Kidney epithelial cell (primary cell): Measurements from ENCODE around the gene PRCD. TPM values are rescaled to one million over a fixed set of nuclear protein-coding genes. Genes with fewer than 3 reads are reported as not detected.
A peak's percentile ranks its signal among the peaks of the same experiment; 100 is the strongest.

Source experiments
- DNase-seq: peaks from one replicate; pipeline ENCODE4 v3.0.0-alpha.2; 2010; ENCODE audit warnings: low read depth
- H3K27me3 ChIP-seq: 2 replicates; pipeline ENCODE4 v1.6.0; 2011; ENCODE audit warnings: low read length; ENCODE audit not compliant: control insufficient read depth, insufficient read depth
- H3K36me3 ChIP-seq: 2 replicates; pipeline ENCODE4 v1.5.1; 2011; ENCODE audit warnings: low read length; ENCODE audit not compliant: control insufficient read depth, insufficient read depth
- H3K4me3 ChIP-seq: 2 replicates; pipeline ENCODE4 v1.5.1; 2011; ENCODE audit warnings: low read depth, mild to moderate bottlenecking, control low read depth, low read length
- total RNA-seq: library from RNA; depleted of rRNA; stranded (reverse); fragments of >200 nt; gene quantifications from 2 replicates; pipeline ENCODE4 v1.2.3, GENCODE V29; 2015
- TF ChIP-seq, protein P1 (sequence below): IDR thresholded peaks from 2 replicates; pipeline ENCODE4 v1.5.1; 2011; ENCODE audit warnings: mild to moderate bottlenecking, moderate library complexity, low read length, control low read depth, inconsistent platforms; ENCODE audit not compliant: insufficient read depth, poor library complexity, severe bottlenecking

PRCD gene
- total RNA-seq, 1 donor from 2014 or later, result not detected

DNA sequence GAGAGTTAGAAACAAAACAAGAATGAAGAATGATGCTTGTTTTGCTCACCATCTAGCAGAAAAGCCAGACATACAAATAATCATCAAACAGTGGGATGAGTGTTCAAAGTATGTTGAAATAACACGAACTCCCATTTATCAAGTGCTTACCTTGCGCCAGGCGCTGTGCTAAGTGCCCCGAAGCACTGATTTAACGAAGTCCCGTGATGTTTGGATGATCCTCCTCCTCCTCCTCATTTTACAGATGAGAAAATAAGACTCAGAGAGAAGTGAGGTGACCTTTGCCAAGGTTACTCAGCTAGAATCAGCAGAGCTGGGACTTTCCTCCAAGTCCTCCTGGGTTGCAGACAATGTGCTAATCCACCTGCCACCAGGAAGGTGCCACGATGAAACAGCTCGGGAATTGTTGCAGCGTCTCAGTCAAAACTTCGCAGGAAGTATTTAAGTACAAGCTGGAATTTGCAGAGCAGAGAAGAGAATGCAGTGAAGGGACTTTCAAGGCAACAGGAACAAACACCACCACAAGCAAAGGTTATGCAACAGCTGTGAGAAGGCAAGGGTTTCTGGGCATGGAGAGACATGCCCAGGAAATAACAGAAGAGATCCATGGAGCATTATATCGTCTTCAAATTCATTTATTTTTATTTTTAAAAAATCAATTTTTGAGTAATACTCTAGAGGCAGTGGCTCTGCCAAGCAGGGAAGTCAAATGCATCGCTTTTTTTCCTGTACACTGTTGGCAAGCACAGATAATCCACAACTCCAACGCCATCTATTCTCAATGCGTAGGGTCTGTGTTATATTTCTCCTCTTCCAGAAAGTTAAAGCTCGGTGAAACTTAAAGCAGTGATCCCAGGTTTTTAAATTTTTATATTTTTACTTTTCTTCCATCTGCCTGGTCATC lies 11.1 kb downstream of the PRCD start:
- no peak for DNase-seq
- H3K4me3 ChIP-seq, result no peak overlapping the region

DNA sequence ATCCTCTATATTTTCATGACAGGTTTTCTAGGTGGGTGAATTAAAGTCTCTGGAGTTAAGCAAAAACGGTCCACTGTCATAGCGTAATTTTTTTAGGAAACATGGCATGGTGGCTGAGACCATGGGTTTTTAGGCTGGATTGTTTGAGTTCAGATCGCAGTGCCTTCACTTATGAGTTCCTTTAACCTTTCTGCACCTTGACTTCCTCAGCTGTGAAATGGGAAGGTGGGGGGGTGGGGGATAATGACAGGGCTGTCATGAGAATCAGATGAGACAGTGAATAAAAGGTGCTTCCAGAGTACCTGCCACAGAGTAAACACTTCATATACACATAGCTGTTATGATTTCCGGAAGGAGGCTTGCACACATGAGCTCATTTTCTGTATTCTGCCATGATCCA lies 11.8 kb downstream of the PRCD start:
- no peaks in the 10 kb centered on the region for H3K36me3 ChIP-seq
- no peak overlapping the region for H3K4me3 ChIP-seq
- TF ChIP-seq, protein P1, sequence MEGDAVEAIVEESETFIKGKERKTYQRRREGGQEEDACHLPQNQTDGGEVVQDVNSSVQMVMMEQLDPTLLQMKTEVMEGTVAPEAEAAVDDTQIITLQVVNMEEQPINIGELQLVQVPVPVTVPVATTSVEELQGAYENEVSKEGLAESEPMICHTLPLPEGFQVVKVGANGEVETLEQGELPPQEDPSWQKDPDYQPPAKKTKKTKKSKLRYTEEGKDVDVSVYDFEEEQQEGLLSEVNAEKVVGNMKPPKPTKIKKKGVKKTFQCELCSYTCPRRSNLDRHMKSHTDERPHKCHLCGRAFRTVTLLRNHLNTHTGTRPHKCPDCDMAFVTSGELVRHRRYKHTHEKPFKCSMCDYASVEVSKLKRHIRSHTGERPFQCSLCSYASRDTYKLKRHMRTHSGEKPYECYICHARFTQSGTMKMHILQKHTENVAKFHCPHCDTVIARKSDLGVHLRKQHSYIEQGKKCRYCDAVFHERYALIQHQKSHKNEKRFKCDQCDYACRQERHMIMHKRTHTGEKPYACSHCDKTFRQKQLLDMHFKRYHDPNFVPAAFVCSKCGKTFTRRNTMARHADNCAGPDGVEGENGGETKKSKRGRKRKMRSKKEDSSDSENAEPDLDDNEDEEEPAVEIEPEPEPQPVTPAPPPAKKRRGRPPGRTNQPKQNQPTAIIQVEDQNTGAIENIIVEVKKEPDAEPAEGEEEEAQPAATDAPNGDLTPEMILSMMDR, result no peak
- no peak for DNase-seq
- H3K27me3 ChIP-seq, result no peaks in the 10 kb centered on the region

More for the DNA sequence above, 11.1 kb downstream of the PRCD start:
- TF ChIP-seq, protein P1, result no peak
- no peaks in the 10 kb centered on the region for H3K27me3 ChIP-seq
- no peaks in the 10 kb centered on the region for H3K36me3 ChIP-seq

DNA sequence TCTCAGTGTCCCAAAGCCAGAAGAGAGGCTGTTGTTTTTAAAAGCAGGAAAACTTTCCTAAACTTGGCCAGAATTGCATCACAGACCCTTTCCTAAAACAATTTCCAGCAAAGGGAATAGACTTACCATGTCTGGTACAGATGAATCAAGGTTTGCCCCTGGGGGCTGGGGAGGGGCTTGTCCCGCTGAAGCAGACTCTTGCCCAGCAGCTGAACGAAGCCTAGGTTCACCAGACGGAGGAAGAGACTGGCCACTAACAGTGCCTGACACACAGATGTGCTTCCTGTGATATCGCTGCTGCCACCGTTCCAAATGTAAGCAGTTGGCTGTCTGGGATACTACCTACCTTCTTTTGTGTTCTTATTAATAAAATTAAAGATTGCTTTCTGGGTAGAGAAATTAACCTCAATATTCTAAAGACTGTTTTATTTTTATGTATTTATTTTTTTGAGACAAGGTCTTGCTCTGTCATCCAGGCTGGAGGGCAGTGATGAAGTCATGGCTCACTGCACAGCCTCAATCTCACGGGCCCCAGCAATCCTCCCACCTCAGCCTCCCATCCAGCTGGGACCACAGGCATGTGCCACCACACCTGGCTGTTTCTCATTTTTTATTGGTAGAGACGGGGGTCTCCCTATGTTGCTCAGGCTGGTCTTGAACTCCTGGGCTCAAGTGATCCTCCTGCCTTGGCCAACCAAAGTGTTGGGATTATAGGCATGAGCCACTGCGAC lies 13.5 kb downstream of the PRCD start:
- DNase-seq, result no peak
- Histone ChIP-seq H3K36me3 (no peaks in the 10 kb centered on the region), H3K4me3 (no peak overlapping the region), H3K27me3 (no peaks in the 10 kb centered on the region)
- TF ChIP-seq, protein P1, result no peak

DNA sequence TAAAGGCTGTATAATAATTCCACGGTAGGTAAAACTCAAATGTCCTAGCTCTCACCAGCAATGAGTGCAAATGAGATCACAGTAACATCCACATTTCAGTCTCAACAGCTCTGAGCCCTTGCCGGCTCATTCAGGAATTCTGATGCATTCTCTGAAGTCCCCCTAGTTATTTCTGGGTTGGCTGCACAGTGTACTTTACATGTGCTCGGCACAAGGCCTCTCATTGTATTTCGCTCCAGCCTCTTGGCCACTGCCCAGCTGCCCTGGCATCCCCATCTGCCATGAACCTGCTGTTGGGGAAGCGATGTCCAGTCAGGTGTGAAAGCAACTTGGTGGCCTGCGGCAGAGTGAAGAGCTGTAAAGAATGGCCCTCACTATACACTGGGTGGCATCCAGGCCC lies 14.3 kb downstream of the PRCD start:
- TF ChIP-seq, protein P1, result no peak
- H3K36me3 ChIP-seq, result no peaks in the 10 kb centered on the region
- H3K4me3 ChIP-seq, result no peak overlapping the region
- H3K27me3 ChIP-seq, result no peaks in the 10 kb centered on the region
- peak; percentile 63 for DNase-seq

DNA sequence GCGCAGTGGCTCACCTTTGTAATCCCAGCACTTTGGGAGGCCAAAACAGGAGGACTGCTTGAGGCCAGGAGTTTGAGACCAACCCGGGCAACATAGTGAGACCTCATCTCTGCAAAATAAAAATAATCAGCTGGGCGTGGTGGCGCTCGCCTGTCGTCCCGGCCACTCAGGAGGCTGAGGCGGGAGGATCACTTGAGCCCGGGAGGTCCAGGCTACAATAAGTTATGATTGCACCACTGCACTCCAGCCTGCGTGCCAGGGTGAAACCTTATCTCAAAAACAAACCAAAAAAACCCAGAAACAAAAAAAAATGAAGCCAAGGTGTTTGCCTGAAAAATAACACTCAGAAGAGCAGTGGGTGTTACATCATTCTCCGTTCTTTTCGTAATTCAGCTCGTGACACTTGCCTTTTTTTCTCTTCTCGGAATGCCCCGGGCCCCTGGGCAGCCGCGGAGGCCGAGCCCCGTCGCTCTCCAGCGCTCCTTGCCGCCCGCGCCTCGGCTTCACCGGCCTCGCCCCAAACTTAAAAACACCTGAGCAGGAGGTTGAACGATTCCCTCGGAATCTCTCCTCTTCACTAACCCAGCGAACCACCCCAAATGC lies 17.0 kb downstream of the PRCD start:
- no peak for DNase-seq
- no peaks in the 10 kb centered on the region for H3K27me3 ChIP-seq
- no peaks in the 10 kb centered on the region for H3K36me3 ChIP-seq
- H3K4me3 ChIP-seq, result peak overlapping the region; percentile 66
- TF ChIP-seq, protein P1, result no peak
